Smooth muscle cell (in vitro differentiated cells): Measurements from ENCODE around the gene ENO1. TPM values are rescaled to one million over a fixed set of nuclear protein-coding genes. Genes with fewer than 3 reads are reported as not detected.
A peak's percentile ranks its signal among the peaks of the same experiment; 100 is the strongest.
"Not testable (repeated sequence)": the region's sequence is repeated elsewhere in the genome, so short reads cannot be mapped to it uniquely, and the experiment has no call there.

ENCODE experiments used
- DNase-seq: peaks from one replicate; lab custom pipeline; 2025; ENCODE audit not compliant: unreplicated experiment; lab: John Stamatoyannopoulos, UW
- H2AFZ ChIP-seq: fragments of 200-600 bp; sonication (generic); 2 replicates; pipeline ENCODE4 v1.6.0; 2016; ENCODE audit warnings: antibody characterized with exemption, low read depth, mild to moderate bottlenecking
- H3F3A ChIP-seq: fragments of 200-600 bp; sonication (generic); 2 replicates; pipeline ENCODE4 v1.6.0; 2017; ENCODE audit warnings: antibody characterized with exemption, low read depth
- H3K27ac ChIP-seq: fragments of 200-600 bp; sonication (generic); 2 replicates; pipeline ENCODE4 v1.5.1; 2016; ENCODE audit warnings: low read depth, mild to moderate bottlenecking
- H3K27me3 ChIP-seq: fragments of 200-600 bp; sonication (generic); 2 replicates; pipeline ENCODE4 v1.6.1; 2016; ENCODE audit warnings: low read depth, mild to moderate bottlenecking
- H3K36me3 ChIP-seq: fragments of 200-600 bp; sonication (generic); 2 replicates; pipeline ENCODE4 v1.5.1; 2016; ENCODE audit warnings: low read depth
- H3K4me1 ChIP-seq: fragments of 200-600 bp; sonication (generic); 2 replicates; pipeline ENCODE4 v1.5.1; 2016; ENCODE audit warnings: low read depth
- H3K4me2 ChIP-seq: fragments of 200-600 bp; sonication (generic); 2 replicates; pipeline ENCODE4 v1.6.0; 2016; ENCODE audit warnings: mild to moderate bottlenecking
- H3K4me3 ChIP-seq: fragments of 200-600 bp; sonication (generic); 2 replicates; pipeline ENCODE4 v1.5.1; 2016; ENCODE audit warnings: mild to moderate bottlenecking
- H3K79me2 ChIP-seq: fragments of 200-600 bp; sonication (generic); 2 replicates; pipeline ENCODE4 v1.6.0; 2016; ENCODE audit warnings: low read depth, mild to moderate bottlenecking
- H3K9ac ChIP-seq: fragments of 200-600 bp; sonication (generic); 2 replicates; pipeline ENCODE4 v1.6.0; 2016; ENCODE audit warnings: low read depth
- H3K9me3 ChIP-seq: fragments of 200-600 bp; sonication (generic); replicated peaks from 2 replicates; pipeline ENCODE4 v1.5.1; 2016; ENCODE audit warnings: low read depth
- H4K20me1 ChIP-seq: fragments of 200-600 bp; sonication (generic); 2 replicates; pipeline ENCODE4 v1.6.0; 2016; ENCODE audit warnings: low read depth
- CTCF ChIP-seq: fragments of 200-600 bp; sonication (generic); IDR thresholded peaks from 2 replicates; pipeline ENCODE4 v1.5.1; 2017; ENCODE audit warnings: borderline replicate concordance, mild to moderate bottlenecking, antibody characterized with exemption; ENCODE audit not compliant: insufficient read depth, poor library complexity, severe bottlenecking
- whole genome bisulfite sequencing: methylation state at CpG from one replicate; pipeline ENCODE4 v1.1.7; 2016; ENCODE audit warnings: low lambda C conversion rate; 5-methylcytosine and 5-hydroxymethylcytosine counted together
- polyA plus RNA-seq: library from polyadenylated mRNA; unstranded; fragments of >200 nt; fragmentation: Nextera tagmentation; extraction: Ambion mirVana; gene quantifications from 2 replicates; pipeline ENCODE4 v1.2.1, GENCODE V29; 2016
- total RNA-seq: library from RNA; depleted of rRNA; stranded (reverse); fragments of >200 nt; gene quantifications from 2 replicates; pipeline ENCODE4 v1.2.3, GENCODE V29; 2014

ENO1 gene
- total and polyA plus RNA-seq, 2 experiments from 2014 or later: 1,276 to 2,235 TPM

- no peak for TF ChIP-seq CTCF
- Histone ChIP-seq H3K79me2 (peaks cover 13% of the 10 kb centered on the region), H3K4me3 (no peak overlapping the region), H3K4me2 (peak overlapping the region; percentile 48), H3K27me3 (no peaks in the 10 kb centered on the region), H3F3A (peaks cover 43% of the 10 kb centered on the region), H2AFZ (no peak overlapping the region), H3K9me3 (no peaks in the 10 kb centered on the region), H4K20me1 (no peaks in the 10 kb centered on the region), H3K36me3 (no peaks in the 10 kb centered on the region), H3K9ac (no peak overlapping the region), H3K4me1 (peaks cover 23% of the 10 kb centered on the region), H3K27ac (peak overlapping the region; percentile 69)
- 26% methylated on average over 2 of the region's 2 CpGs for WGBS
- DNase-seq: no peak
These were observed 57.4 kb downstream of the ENO1 start for GRCh38 chr1:8821084-8821483.

DNA sequence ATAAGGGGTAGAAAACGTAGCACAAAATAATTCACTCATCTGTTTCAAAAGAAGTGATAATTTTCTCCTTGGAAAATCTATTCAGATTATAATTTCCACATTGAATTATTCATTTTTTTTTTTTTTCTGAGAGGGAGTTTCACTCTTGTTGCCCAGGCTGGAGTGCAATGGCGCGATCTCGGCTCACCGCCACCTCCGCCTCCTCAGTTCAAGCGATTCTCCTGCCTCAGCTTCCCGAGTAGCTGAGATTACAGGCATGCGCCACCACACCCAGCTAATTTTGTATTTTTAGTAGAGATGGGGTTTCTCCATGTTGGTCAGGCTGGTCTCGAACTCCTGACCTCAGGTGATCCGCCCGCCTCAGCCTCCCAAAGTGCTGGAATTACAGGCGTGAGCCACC is 59.7 kb downstream of the ENO1 start:
- Histone ChIP-seq H4K20me1 (peaks cover 16% of the 10 kb centered on the region), H3K9ac (peak overlapping the region; percentile 90), H3K4me3 (peak overlapping the region; percentile 99), H3K27ac (peak overlapping the region; percentile 92), H3K79me2 (peaks cover 36% of the 10 kb centered on the region), H2AFZ (peak overlapping the region; percentile 87), H3K4me2 (peak overlapping the region; percentile 99), H3F3A (peaks cover 41% of the 10 kb centered on the region), H3K4me1 (peaks cover 41% of the 10 kb centered on the region)
- WGBS: 92% methylated on average over 13 of the region's 13 CpGs
- not testable (repeated sequence) for H3K9me3 ChIP-seq, DNase-seq, H3K36me3 ChIP-seq, H3K27me3 ChIP-seq

- Histone ChIP-seq H3K4me1 (peaks cover 41% of the 10 kb centered on the region), H4K20me1 (peaks cover 19% of the 10 kb centered on the region), H3K4me2 (peak overlapping the region; percentile 99), H2AFZ (peak overlapping the region; percentile 87), H3K27ac (peak overlapping the region; percentile 92), H3K9ac (peak overlapping the region; percentile 90), H3K79me2 (peaks cover 40% of the 10 kb centered on the region), H3K4me3 (peak overlapping the region; percentile 99), H3K9me3 (no peaks in the 10 kb centered on the region), H3K36me3 (no peaks in the 10 kb centered on the region), H3F3A (peaks cover 37% of the 10 kb centered on the region), H3K27me3 (no peaks in the 10 kb centered on the region)
- no peak for DNase-seq
- 23% methylated on average over 4 of the region's 4 CpGs for WGBS
- no peak for TF ChIP-seq CTCF
These were observed 60.1 kb downstream of the ENO1 start for GRCh38 chr1:8818325-8818775.

- Histone ChIP-seq H3K27me3 (no peaks in the 10 kb centered on the region), H3K4me3 (peak within 1 kb of the TSS; percentile 99), H3K36me3 (no peaks in the 10 kb centered on the region), H3F3A (peaks cover 34% of the 10 kb centered on the region), H3K9me3 (no peaks in the 10 kb centered on the region), H3K4me1 (peaks cover 37% of the 10 kb centered on the region), H3K79me2 (peaks cover 47% of the 10 kb centered on the region), H3K4me2 (peak within 1 kb of the TSS; percentile 99), H3K27ac (peak within 1 kb of the TSS; percentile 92), H4K20me1 (peaks cover 26% of the 10 kb centered on the region), H2AFZ (peak within 1 kb of the TSS; percentile 87), H3K9ac (peak within 1 kb of the TSS; percentile 96)
- DNase-seq: peak; percentile 75
- no peak for TF ChIP-seq CTCF
- under 1% methylated on average over 14 of the region's 82 CpGs for WGBS
These were observed 60.8 kb downstream of the ENO1 start, which contains the start of gene RERE for GRCh38 chr1:8817412-8818324. RERE (minus strand) TSS chr1:8817640.
